GM06990 (cell line): ENCODE measurements around the gene FOXN1.

Experiments
- DNase-seq: peaks from one replicate; pipeline ENCODE4 v3.0.0-alpha.2; 2011; ENCODE audit not compliant: insufficient read length; ENCODE audit errors: extremely low read depth
- H3K27me3 ChIP-seq: replicated peaks from 2 replicates; pipeline ENCODE4 v1.6.0; 2011; ENCODE audit warnings: low read length; ENCODE audit not compliant: control insufficient read depth, insufficient read depth
- H3K36me3 ChIP-seq: 2 replicates; pipeline ENCODE4 v1.5.1; 2011; ENCODE audit warnings: low read length; ENCODE audit not compliant: control insufficient read depth, insufficient read depth
- H3K4me3 ChIP-seq: replicated peaks from 2 replicates; pipeline ENCODE4 v1.5.1; 2011; ENCODE audit warnings: low read depth, mild to moderate bottlenecking, control low read depth, low read length
- CTCF ChIP-seq: IDR thresholded peaks from 2 replicates; pipeline ENCODE4 v1.5.1; 2011; ENCODE audit warnings: low read length, control low read depth, mild to moderate bottlenecking, inconsistent platforms; ENCODE audit not compliant: insufficient read depth, poor library complexity, severe bottlenecking

FOXN1 gene

GRCh38 chr17:28491286-28491685 is 14.9 kb upstream of the FOXN1 start:
- Histone ChIP-seq H3K27me3 (no peaks in the 10 kb centered on the region), H3K4me3 (no peak overlapping the region), H3K36me3 (no peaks in the 10 kb centered on the region)
- TF ChIP-seq CTCF: no peak
- DNase-seq: no peak

GRCh38 chr17:28491860-28492259 is 14.3 kb upstream of the FOXN1 start:
- DNase-seq: no peak
- Histone ChIP-seq H3K4me3 (no peak overlapping the region), H3K36me3 (no peaks in the 10 kb centered on the region), H3K27me3 (no peaks in the 10 kb centered on the region)
- TF ChIP-seq CTCF: no peak

- Histone ChIP-seq H3K4me3 (no peak overlapping the region), H3K36me3 (no peaks in the 10 kb centered on the region), H3K27me3 (no peaks in the 10 kb centered on the region)
- no peak for TF ChIP-seq CTCF
- DNase-seq: no peak
Measured at GRCh38 chr17:28492352-28493310, 13.5 kb upstream of the FOXN1 start.

GRCh38 chr17:28493460-28493859 is 12.7 kb upstream of the FOXN1 start:
- no peak for DNase-seq
- TF ChIP-seq CTCF: no peak
- H3K4me3 ChIP-seq: no peak overlapping the region
- H3K27me3 ChIP-seq: no peaks in the 10 kb centered on the region
- no peaks in the 10 kb centered on the region for H3K36me3 ChIP-seq

- TF ChIP-seq CTCF: peak; percentile 95
- DNase-seq: peak; percentile 75
- H3K36me3 ChIP-seq: no peaks in the 10 kb centered on the region
- no peaks in the 10 kb centered on the region for H3K27me3 ChIP-seq
- H3K4me3 ChIP-seq: no peak overlapping the region
Measured at GRCh38 chr17:28494445-28495188, 11.5 kb upstream of the FOXN1 start.
